HG03064 (cell line): ENCODE data around the gene FIGN.

Source experiments
- ATAC-seq: cut with Tn5 transposase; IDR thresholded peaks from one replicate; pipeline ENCODE4 v1.9.1; 2021; ENCODE audit warnings: low read depth; ENCODE audit not compliant: unreplicated experiment

FIGN gene

DNA sequence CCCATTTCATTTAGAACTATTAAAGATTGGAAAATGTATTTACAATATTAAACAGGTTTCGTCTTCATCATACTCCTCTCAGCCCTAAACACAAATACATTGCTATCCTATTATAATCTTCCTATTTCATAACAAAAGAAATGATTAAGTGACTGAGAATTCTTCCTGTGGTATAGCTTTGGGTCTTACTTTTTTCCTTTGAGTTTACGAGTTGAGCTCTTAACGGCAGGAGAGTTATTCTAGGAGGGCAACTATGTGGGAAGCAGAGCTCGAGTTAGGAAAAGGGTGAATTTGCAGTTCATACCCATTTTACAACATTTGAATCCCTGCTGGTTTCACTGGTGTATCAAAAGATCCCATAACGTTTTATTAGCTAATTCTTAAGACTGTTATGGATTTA, 105.0 kb downstream of the FIGN start:
- no peak for ATAC-seq

DNA sequence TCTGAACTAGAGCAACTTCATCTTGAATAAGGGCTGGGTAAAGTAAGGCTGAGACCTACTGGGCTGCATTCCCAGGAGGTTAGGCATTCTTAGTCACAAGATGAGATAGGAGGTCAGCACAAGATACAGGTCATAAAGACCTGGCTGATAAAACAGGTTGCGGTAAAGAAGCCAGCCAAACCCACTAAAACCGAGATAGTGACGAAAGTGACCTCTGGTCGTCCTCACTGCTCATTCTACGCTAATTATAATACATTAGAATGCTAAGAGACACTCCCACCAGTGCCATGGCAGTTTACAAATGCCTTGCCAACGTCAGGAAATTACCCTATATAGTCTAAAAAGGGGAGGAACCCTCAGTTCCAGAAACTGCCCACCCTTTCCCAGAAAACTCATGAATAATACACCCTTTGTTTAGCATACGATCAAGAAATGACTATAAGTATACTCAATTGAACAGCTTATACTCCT, 109.1 kb downstream of the FIGN start:
- ATAC-seq: no peak

DNA sequence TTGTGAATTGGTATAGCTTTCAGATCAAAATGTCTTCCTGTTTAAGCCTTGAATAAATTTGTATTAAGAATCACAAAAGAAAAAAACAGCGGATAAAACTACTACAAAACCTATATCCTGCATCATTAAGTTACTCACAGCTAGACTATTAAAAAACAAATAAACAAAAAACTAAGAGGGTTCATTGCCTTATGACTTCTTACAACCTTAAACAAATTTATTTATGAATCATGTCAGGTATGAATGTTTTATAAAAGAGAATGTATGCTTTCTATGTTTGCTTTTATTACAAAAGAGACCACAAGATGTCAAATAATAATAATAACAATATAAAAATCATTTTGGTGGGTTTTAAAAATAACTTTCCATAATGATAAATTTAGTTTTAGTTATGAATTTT, 109.6 kb downstream of the FIGN start:
- no peak for ATAC-seq

DNA sequence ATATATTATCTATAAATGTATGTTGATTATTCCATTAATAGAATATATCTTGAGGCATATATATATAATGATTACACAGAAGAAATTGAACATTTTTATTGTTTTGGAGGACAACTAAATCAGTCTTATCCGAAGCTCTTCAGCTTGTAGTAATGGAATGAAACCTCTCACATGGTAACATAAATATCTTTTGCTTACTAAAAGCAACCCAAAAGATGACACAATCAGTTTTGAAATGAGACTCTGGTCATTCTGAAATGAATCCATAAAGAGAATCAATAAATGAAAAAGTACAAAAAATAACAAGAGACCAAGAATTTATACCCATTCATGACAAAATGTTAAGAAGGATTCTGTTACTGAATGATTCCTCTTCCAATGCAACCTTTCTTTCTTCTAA, 110.2 kb downstream of the FIGN start:
- ATAC-seq: no peak

DNA sequence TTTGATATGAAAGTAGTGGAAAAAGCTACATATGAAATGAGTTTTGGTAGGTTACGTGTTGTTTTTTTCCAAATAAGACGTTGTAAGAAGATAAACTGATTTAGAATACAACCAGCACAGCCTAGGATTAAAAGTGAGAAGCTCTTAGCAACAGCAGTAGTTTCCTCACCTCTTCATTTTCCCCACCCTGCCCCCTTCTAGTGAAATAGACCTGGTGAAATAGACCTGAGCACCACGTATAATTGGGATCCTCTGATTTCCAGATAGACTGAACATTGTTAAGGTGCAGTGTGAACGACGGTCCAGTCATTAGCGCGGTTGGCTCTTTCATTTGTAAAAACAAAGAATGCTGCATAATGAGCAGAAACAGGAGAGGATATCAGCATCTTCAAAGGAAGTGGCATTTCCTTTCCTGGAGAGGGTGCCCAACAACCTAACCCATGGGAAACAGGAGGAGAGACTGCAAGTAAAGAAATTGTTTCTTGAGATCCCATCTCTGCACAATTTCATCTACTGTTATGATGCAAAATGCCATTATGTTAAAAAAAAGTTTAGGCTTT, 114.3 kb downstream of the FIGN start:
- ATAC-seq: no peak

DNA sequence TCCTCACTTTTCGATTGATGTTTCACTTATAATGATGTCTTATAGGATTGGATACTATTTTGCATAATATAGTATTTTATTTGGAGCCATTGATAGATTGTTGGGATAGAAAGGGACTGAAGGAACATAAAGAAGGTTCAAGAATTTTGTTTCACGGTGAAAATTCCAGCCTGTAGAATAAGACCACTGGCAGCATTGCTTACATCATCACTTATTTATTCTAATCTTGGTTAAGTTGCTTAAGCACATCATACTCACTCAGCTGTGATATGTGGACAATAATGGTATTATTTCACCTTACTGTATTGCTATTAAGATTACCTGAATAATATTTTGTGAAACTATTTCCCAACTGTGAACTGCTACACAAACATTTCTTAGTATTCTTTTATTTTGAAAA, 118.3 kb downstream of the FIGN start:
- ATAC-seq: no peak

DNA sequence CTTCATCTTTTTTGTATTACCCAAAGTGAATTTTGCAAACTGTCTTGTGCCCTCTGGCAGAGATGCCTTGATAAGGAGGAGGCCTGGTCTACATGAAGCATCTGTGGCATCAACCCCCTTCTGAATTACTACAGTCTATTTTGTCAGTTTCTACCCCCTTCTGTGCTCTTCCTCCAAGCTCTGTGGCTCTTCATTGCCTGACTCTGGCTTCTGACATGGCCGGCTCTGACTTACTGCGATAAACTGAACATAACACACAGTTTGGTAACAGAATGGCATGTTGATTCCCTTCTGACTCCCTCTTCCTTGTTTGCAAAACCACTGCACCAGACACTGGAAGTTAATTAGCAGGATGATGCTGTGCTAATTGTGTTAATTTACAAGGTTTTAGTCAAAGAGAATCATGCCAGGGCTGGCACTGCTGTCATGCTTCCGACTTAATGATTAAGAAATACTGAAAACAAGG, 122.5 kb downstream of the FIGN start:
- ATAC-seq: no peak

DNA sequence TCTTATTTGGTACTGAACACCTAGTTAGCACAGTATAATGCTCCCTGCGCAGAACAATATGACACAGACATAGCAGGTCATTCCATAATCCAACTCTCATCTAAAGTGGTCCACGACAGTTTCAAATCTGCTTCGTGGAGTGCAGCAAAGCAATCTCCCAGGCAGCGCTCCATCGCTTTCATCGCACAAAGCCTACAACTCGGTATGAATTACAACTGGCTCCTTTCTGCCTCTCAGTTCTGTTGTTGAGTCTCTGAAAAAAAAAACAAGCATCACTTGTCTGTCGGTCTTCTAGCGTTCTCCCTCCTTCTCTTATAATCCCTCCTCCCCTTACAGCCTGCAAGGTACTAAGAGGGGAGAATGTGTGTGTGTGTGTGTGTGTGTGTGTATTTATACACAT, 123.5 kb downstream of the FIGN start:
- ATAC-seq: no peak

DNA sequence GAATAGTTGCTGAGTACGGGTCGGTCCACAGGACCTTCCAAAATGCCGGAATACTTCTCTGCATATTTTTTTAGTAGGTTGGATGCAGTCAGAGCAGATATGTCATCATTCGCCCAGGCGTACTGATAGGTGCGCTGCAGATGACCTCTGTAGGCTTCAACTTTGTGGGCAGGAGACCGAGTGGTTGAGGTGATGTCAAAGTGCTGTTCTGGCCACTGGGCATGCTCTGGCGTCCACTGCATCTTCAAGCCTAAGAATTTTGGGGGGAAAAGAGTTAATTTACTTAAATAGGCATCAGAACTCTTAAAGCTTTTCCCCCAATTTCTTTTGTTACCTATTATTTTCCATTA, 124.3 kb downstream of the FIGN start:
- ATAC-seq: no peak

DNA sequence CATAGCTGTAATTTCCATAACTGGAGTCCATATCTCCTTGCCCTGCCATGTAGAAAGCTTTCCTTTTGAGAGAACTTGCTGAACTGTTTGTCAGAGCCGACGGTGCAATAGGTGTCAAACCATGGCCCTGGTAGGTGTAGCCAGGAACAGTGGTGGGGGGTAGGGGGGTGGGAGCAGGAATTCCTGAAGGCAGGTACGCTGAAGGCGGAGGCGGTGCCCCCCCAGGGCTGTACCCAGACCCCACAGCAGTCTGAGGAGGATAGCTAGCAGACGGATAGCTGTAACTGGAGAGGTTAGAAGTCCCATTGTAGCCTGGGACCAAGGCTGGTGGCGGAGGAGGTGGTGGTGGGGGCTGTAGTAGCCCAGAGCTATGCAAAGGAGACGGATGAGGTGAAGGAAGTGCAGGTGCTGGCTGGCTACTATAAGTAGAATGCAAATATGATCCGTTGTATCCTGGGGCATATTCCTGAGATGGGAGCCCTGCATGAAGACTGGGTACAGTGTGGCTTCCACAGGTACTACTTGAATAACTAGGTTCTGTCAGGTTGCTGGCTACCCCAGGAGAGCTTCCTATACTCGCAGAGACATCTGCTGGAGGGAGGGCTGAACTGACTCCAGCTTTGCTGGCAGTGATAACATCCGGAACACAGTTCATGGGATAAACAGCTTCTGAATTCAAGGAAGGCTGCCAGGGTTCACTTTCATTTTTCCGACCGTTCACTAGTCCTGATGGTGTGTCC, 124.8 kb downstream of the FIGN start:
- no peak for ATAC-seq

DNA sequence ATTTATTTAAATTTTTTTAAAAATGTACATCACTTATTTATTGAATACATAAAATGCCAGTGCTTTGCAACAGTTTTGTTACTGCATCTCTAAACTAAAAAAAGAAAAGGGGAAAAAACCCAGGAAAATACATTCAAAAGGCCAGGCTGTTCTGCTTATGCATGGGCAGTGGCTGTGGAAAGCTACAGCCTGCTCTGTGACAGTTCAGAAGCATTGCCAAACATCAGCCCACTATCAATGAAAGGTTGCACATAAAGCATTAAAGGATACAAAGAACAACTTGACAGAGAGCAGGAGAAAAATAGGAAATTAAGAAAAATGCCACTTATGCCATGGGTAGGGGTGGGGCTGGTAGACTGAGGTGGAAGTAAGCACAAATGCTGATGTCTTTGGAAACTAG, 128.2 kb downstream of the FIGN start:
- no peak for ATAC-seq

DNA sequence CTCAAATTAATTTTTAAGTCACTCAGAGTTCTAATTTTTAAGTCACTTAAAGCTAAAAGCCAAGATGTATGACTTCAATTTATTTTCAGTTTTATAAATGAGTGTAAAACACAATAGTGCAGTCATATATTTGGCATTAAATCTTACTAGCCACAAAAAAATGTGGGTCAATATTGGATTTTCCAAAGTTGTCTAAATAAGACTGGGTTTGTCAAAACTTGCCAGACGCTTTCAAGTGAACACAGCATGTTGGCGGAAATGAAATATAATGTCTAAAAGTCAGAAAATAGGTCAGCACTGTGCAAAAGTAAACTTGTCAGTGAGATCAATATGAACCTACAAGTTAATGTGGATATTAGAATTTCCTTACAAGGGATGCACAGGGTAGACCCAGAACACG, 128.9 kb downstream of the FIGN start:
- ATAC-seq: no peak

DNA sequence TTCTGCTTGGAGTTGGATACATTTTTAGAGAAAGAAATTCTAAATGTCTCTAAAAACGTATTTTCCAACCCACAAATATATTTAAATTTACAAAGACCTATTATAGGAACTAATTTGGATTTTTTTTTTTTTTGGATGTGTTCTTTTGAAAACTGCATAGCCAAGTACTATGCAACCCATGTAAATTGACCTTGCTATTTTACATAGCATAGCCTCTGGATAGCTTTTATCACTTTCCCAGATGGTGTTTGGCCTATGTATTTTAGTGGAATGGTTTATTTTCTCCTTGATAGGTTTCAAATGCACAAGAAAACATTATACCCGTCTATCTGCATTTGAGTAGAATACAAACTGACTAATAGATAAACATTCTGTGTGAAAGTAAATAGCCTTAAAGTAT, 130.0 kb downstream of the FIGN start:
- ATAC-seq: no peak

DNA sequence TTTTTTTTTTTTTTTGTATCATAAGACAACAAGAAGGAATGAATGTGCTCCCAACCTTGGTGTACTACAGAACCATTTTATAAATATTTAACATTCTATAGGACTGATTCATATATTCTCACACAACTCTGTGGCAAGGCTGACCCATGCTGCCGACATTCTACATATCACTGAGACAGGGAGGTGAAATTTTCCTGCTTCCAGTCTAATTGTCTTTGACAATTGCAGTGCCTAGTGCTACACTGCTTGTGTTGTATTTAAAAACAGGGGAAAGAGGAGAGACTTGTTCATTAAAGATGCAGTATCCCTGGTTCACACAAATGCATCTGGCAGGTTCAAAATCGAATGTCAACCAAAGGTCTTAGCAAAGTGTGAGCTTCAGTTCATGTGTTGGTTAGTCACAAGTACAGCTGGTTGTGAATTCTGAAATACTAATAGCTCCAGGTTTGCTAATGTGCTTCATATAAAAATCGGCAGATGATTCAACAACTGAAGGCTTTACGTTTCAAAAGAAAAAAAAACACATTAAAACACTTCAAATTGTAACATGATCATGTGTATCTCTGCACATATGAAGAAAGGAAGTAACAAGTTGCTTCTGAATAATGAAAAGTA, 130.8 kb downstream of the FIGN start:
- no peak for ATAC-seq

DNA sequence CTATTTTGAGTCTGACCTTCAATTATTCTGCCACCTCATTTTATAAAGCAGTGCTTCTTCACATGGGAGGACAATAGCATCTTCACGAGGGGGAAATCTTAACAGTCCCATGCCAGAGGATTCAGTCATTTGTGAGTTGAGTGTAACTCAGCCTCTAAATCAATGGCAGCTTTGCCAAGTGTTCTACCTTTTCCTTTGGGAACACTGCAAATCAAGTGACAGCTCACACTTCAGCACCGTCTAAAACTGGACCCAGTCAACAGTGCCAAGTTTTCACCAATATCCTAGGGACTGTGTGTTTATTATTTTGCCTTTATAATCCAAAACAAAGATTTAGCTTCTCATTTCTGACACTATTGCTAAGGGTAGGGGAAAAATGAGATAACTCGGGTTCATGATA, 133.6 kb downstream of the FIGN start:
- ATAC-seq: no peak

DNA sequence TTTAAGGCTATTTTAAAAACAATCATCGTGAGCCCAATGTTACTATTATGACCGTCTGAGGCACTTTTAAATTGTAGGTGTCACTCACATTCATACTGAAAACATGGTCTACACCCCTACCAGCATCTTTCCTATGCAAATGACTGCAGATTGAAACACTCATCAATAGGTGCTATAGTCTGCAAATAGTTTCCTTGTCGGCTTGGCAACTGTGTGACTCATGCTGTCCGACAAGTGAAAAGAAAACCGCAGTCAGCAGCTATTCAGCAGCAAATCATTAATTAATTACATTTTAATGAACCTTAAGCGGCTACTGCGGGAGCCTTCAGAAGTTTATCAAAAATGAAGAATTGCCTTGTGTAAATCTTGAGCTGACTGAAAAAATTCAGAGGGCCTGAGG, 134.4 kb downstream of the FIGN start:
- no peak for ATAC-seq

DNA sequence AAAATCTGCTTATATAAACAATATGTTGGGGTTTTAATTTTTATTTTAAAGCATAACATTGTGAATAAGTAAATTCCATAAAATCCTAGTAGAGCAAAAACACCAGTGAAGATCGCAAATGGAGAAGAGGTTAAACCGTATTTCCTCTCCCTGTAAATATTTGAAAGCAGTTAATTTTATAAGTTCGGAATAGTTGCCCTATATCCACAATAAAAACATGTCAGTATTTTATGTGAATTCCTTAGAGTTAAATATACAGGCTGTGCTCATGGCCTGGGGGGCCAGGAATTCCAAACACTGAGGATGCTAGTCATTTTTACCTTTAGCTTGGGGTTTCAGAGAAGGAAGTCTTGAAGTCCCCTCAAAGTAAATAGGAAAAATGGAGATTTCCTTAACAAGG, 135.0 kb downstream of the FIGN start:
- no peak for ATAC-seq

DNA sequence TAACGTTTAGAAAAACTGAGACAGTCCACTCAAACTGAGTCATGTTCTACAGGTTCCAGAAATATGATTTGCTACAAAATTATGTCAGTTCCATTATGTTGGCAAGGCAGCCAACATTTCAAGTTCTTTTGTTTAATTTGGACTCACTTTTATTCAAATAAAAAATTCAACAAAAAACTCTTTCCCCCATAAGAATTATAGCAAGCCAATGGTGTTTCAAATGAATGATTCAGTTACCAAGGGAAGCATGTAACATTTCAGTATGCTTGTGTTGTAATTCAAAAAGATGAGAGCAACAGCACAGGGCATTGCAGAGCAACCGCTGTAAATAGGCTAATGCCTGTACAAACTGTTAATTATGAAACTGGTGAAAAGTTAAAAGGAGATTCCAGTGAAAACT, 140.8 kb downstream of the FIGN start:
- ATAC-seq: no peak

DNA sequence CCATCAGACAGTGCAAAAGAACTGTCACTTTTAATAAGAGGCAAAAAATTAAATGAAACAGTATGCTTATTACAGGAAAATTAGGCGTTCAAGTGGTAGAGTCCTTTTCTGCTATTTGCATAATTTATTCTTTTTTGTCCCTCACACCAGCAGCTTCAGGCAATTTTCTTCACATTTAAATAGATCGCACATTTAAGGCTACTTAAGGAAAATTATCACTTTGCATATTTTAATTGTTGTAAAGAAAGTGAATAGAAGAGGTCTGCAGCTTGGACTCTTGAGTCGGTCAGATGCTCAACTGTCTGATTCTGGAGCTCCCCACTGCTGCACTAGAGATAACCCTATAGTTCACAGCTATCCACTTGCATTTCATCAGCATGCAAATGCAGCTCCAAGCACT, 141.3 kb downstream of the FIGN start:
- no peak for ATAC-seq

DNA sequence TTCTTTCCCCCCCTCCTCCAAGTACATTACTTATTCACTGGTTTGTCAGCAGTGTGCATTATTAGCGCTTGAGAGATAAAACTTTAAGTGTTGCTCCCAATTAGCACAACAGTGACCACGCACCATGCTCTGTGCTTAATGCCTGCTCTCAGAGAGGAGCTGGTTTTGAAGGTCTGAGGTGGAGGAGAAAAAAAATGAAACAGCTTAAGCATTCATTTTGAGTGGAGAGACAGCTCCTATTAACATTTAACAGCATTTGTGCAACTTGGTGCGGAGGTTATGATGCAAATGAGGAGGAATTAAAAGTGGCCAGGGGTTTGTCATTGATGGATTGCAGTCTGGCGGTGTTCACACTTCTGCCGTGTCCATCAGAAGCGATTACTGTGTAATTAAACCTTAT, 141.8 kb downstream of the FIGN start:
- no peak for ATAC-seq

DNA sequence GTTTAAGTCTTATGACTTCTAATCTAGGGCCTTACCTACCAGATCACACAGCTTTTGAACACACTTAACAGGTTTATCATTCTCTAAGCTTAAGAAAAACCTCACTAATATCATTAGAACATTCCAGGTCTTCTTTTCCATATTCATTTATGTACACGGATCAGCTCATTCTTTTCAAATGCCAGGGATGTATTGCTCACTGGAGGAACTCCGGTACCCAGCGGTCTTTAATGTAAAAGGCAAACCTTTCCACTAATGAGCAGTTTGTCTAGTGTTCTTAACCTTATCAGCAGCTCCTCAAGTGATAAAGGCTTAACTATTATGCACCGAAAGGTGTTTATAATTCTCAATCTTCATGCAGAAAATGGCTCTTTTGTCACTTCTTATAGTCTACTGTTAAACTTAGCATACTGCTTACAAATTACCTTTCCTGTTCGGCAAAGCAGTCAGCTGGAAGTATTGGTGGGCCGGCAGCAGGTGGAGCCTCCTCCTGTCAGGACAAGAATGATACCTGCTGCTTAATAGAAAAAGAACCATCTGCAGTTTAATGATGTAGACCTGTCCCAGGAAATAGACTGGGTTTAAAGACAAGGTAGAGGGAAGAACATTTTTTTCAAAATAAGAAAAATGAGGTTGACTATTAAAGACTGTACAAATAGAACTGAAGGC, 142.7 kb downstream of the FIGN start:
- no peak for ATAC-seq

DNA sequence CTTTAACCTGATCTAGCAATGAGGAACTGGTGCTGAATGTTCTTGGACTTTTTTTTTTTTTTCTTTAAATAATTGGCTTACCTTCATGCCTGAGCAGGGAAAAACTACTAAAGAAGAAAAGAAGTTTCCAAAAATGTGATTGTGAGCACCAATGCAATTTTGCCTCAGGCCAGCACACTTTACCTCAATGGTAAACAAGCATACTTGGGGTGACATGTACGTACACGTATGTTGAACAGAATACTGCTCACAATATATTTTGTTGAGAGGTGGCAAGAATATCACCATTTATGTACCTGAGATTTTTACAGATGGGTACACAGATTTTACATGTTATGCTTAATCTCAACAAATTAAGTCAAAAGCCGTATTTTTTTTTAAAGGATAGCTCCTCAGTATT, 144.3 kb downstream of the FIGN start:
- no peak for ATAC-seq
